HepG2 (cell line): ENCODE results near the gene PELI2. TPM values are rescaled to one million over a fixed set of nuclear protein-coding genes. Genes with fewer than 3 reads are reported as not detected.

ENCODE experiments used
- ATAC-seq: fragments of 200-7000 bp; cut with Tn5 transposase; 3 replicates; pipeline ENCODE4 v1.9.1; 2020; ENCODE audit warnings: mild to moderate bottlenecking, moderate library complexity
- BruUV-seq: library from RNA; stranded (reverse); fragments of 400-500 nt; replicated peaks from 2 replicates; lab custom pipeline; 2021; lab: Mats Ljungman, UMichigan
- CTCF ChIA-PET: fragments of 300-600 bp; formaldehyde crosslinking; extraction: SDS; loops from one replicate; lab custom pipeline; 2021; ENCODE audit warnings: low total read pairs, inconsistent platforms, low intra/inter-chr PET ratio; lab: Yijun Ruan, JAX
- POLR2A ChIA-PET: fragments of 350-600 bp; sonication (Branson Sonifier 250); formaldehyde crosslinking; loops from one replicate; lab custom pipeline; 2020; ENCODE audit warnings: antibody characterized with exemption, inconsistent platforms; lab: Yijun Ruan, JAX
- DNase-seq: peaks from one replicate; pipeline ENCODE4 v3.0.0-alpha.2; 2015; ENCODE audit warnings: low spot score
- FAIRE-seq: peaks from 3 replicates; lab custom pipeline; 2011; peaks lifted over from hg19 to GRCh38; lab: Jason Lieb, UNC
- H2AFZ ChIP-seq: one replicate; pipeline ENCODE4 v1.6.1; 2011; ENCODE audit warnings: low read length, inconsistent platforms
- H3K27ac ChIP-seq: fragments of 300-600 bp; 3 replicates; pipeline ENCODE4 v1.8.0; 2011; ENCODE audit warnings: mixed run types, mild to moderate bottlenecking, mixed read lengths, low read length, inconsistent platforms; ENCODE audit not compliant: insufficient read depth; ENCODE audit errors: extremely low read length
- H3K27me3 ChIP-seq, 2 experiments: fragments of 200-600 bp in 1 of 2; 2 replicates in 1 of 2; 3 replicates in 1 of 2; pipeline versions ENCODE4 v1.6.0 to v1.8.0; 2011; ENCODE audit warnings: low read length in 2 of 2, mild to moderate bottlenecking in 2 of 2, moderate library complexity in 2 of 2, inconsistent platforms in 1 of 2; ENCODE audit not compliant: insufficient read depth in 2 of 2, control insufficient read depth in 1 of 2
- H3K36me3 ChIP-seq, 2 experiments: fragments of 200-600 bp in 1 of 2; replicated peaks in 1 of 2; 2 replicates in 1 of 2; 3 replicates in 1 of 2; pipeline versions ENCODE4 v1.5.1 to v1.8.0; 2011; ENCODE audit warnings: low read length in 2 of 2, inconsistent platforms in 1 of 2; ENCODE audit not compliant: insufficient read depth in 2 of 2, control insufficient read depth in 1 of 2
- H3K4me1 ChIP-seq: 2 replicates; pipeline ENCODE4 v1.5.1; 2012; ENCODE audit warnings: low read length, inconsistent platforms; ENCODE audit not compliant: insufficient read depth
- H3K4me2 ChIP-seq: 2 replicates; pipeline ENCODE4 v1.6.0; 2011; ENCODE audit warnings: low read depth, low read length, inconsistent platforms
- H3K4me3 ChIP-seq, 3 experiments: fragments of 200-600 bp in 1 of 3; sonication (generic), shearing (Covaris generic) in 1 of 3; replicated peaks in 1 of 3; 2 replicates each; pipeline ENCODE4 v1.5.1; 2011 to 2016; ENCODE audit warnings: low read length in 3 of 3, inconsistent platforms in 2 of 3, low read depth in 2 of 3, mild to moderate bottlenecking in 2 of 3, control low read depth in 1 of 3, mixed read lengths in 1 of 3; ENCODE audit not compliant: insufficient read depth in 1 of 3
- H3K79me2 ChIP-seq: one replicate; pipeline ENCODE4 v1.6.1; 2011; ENCODE audit warnings: low read length, inconsistent platforms; ENCODE audit not compliant: insufficient read depth
- H3K9ac ChIP-seq: 2 replicates; pipeline ENCODE4 v1.6.0; 2011; ENCODE audit warnings: mild to moderate bottlenecking, low read depth, low read length, inconsistent platforms; ENCODE audit not compliant: insufficient read depth
- H3K9me3 ChIP-seq: 2 replicates; pipeline ENCODE4 v1.5.1; 2012; ENCODE audit warnings: mild to moderate bottlenecking, low read length
- H4K20me1 ChIP-seq: 2 replicates; pipeline ENCODE4 v1.6.0; 2011; ENCODE audit warnings: inconsistent platforms, mild to moderate bottlenecking, low read length, moderate library complexity; ENCODE audit not compliant: insufficient read depth
- AGO1 ChIP-seq: fragments of 200-400 bp; formaldehyde crosslinking; IDR thresholded peaks from 2 replicates; pipeline ENCODE4 v1.6.1; 2017; ENCODE audit warnings: mild to moderate bottlenecking, low read depth, low read length, moderate library complexity; ENCODE audit not compliant: poor library complexity, severe bottlenecking
- DR1 ChIP-seq: sonication (generic); formaldehyde crosslinking; IDR thresholded peaks from 2 replicates; pipeline ENCODE4 v1.8.0; 2021; ENCODE audit warnings: mild to moderate bottlenecking, missing genetic modification reagents, inconsistent platforms
- ELK4 ChIP-seq: sonication (generic); formaldehyde crosslinking; IDR thresholded peaks from 2 replicates; pipeline ENCODE4 v1.9.0; 2021; ENCODE audit warnings: missing genetic modification reagents, borderline replicate concordance
- GATA4 ChIP-seq: sonication (generic); IDR thresholded peaks from 2 replicates; pipeline ENCODE4 v1.6.1; 2016; ENCODE audit warnings: antibody characterized with exemption, low read depth, borderline replicate concordance
- HDAC6 ChIP-seq: fragments of 200-600 bp; sonication (generic); IDR thresholded peaks from 2 replicates; pipeline ENCODE4 v1.7.0; 2017; ENCODE audit warnings: mild to moderate bottlenecking, antibody characterized with exemption, low read length, low read depth
- HOXA5 ChIP-seq: sonication (generic); formaldehyde crosslinking; IDR thresholded peaks from 2 replicates; pipeline ENCODE4 v1.4.0; 2020; ENCODE audit warnings: missing genetic modification reagents
- TCF12 ChIP-seq, 2 experiments: fragments of 450-650 bp in 1 of 2; sonication (generic) in 1 of 2; formaldehyde crosslinking in 1 of 2; IDR thresholded peaks; 2 replicates each; pipeline versions ENCODE4 v1.6.1 to v1.8.0; 2017 to 2022; ENCODE audit warnings: antibody characterized with exemption in 1 of 2, mild to moderate bottlenecking in 1 of 2, missing genetic modification reagents in 1 of 2, moderate library complexity in 1 of 2
- ZNF318 ChIP-seq: sonication (generic); formaldehyde crosslinking; IDR thresholded peaks from 2 replicates; pipeline ENCODE4 v1.4.0; 2020; ENCODE audit warnings: mild to moderate bottlenecking, missing genetic modification reagents
- ZNF33A ChIP-seq: sonication (generic); formaldehyde crosslinking; IDR thresholded peaks from 2 replicates; pipeline ENCODE4 v1.5.1; 2020; ENCODE audit warnings: missing genetic modification reagents, mild to moderate bottlenecking, moderate library complexity, borderline replicate concordance
- ZNF503 ChIP-seq: sonication (generic); formaldehyde crosslinking; IDR thresholded peaks from 2 replicates; pipeline ENCODE4 v1.4.0; 2020; ENCODE audit warnings: missing genetic modification reagents
- ZNF577 ChIP-seq: sonication (generic); formaldehyde crosslinking; IDR thresholded peaks from 2 replicates; pipeline ENCODE4 v1.4.0; 2020; ENCODE audit warnings: mild to moderate bottlenecking, low read depth, missing genetic modification reagents, borderline replicate concordance
- ZNF629 ChIP-seq: sonication (generic); formaldehyde crosslinking; conservative IDR thresholded peaks from 2 replicates; pipeline ENCODE4 v1.5.0; 2020; ENCODE audit warnings: missing genetic modification reagents
- WGBS: methylation state at CpG from one replicate; pipeline ENCODE4 v1.1.6; 2017; ENCODE audit warnings: low lambda C conversion rate; 5-methylcytosine and 5-hydroxymethylcytosine counted together
- in situ Hi-C: cut with HindIII; loops from 2 replicates; pipeline ENCODE4 v1.10.0; 2017; ENCODE audit warnings: low pct_unique_long_range_greater_than_20kb; ENCODE audit not compliant: extremely low pct_ligation_motif_present
- intact Hi-C: fragments of 100-400 bp; cut with micrococcal nuclease; formaldehyde crosslinking; loops from one replicate; pipeline ENCODE4 v1.10.0; 2022; ENCODE audit not compliant: unreplicated experiment
- polyA plus RNA-seq, 8 experiments: library from polyadenylated mRNA; depleted of rRNA in 3 of 8; stranded (reverse) in 7 of 8; unstranded in 1 of 8; fragments of >200 nt; fragmentation: Illumina TruSeq in 4 of 8; extraction: Trizol in 4 of 8; gene quantifications; 2 replicates each; pipeline versions ENCODE4 v1.2.1 to v1.2.3, GENCODE V29; 2011 to 2016; ENCODE audit warnings: low read depth in 4 of 8, missing spikeins in 1 of 8, mixed read lengths in 1 of 8; ENCODE audit not compliant: insufficient read depth in 1 of 8
- total RNA-seq, 5 experiments: library from RNA; depleted of rRNA; stranded (reverse); fragments of >200 nt; fragmentation: Illumina TruSeq; extraction: Trizol; gene quantifications; 2 replicates each; pipeline ENCODE4 v1.2.3, GENCODE V29; 2016; ENCODE audit warnings: low read depth in 1 of 5

The PELI2 gene
- total and polyA plus RNA-seq, 2 of the 13 experiments (the other 11 are each of a cell fraction or from before 2014, with no cell fraction given), result 0.07 TPM; not detected in 1

- intact Hi-C loops, result no loop called here
- POLR2A ChIA-PET, result no interaction called here
- TF ChIP-seq HOXA5 (CRISPR knock-in tag), result no peak
- TF ChIP-seq ZNF33A (CRISPR knock-in tag), result no peak
- TF ChIP-seq TCF12 (IDR thresholded peaks at IDR 0.05), result no peak
- TF ChIP-seq TCF12 (CRISPR knock-in tag; IDR thresholded peaks at IDR 0.05), result no peak
- no peak for TF ChIP-seq AGO1
- TF ChIP-seq ZNF318 (CRISPR knock-in tag), result no peak
- no peak for TF ChIP-seq ELK4 (CRISPR knock-in tag)
- TF ChIP-seq GATA4, result no peak
- no peak for TF ChIP-seq DR1
- TF ChIP-seq HDAC6, result no peak
- no peak for TF ChIP-seq ZNF503
- no peak for TF ChIP-seq ZNF629 (CRISPR knock-in tag)
- TF ChIP-seq ZNF577 (CRISPR knock-in tag), result no peak
These were observed 130.2 kb downstream of the PELI2 start for GRCh38 chr14:56248442-56248841.

More at GRCh38 chr14:56248442-56248841, 130.2 kb downstream of the PELI2 start:
- Histone ChIP-seq H3K9me3 (no peaks in the 10 kb centered on the region), H3K4me2 (no peak overlapping the region), H4K20me1 (no peaks in the 10 kb centered on the region), H3K4me1 (no peaks in the 10 kb centered on the region), H3K79me2 (no peaks in the 10 kb centered on the region), H3K9ac (no peak overlapping the region), H3K27me3 (no peaks in the 10 kb centered on the region), H2AFZ (no peak overlapping the region), H3K27ac (no peak overlapping the region), H3K36me3 (no peaks in the 10 kb centered on the region), H3K4me3 (no peak overlapping the region)
- 38% methylated on average over 5 of the region's 5 CpGs for WGBS
- no peak for DNase-seq
- in situ Hi-C loops, result no loop called here
- BruUV-seq, result no TSS peak
- no peak for ATAC-seq
- CTCF ChIA-PET, result no interaction called here
- FAIRE-seq, result no peak
